Measurements from ENCODE around the gene ZNF660.
"Not testable (repeated sequence)": the region's sequence is repeated elsewhere in the genome, so short reads cannot be mapped to it uniquely, and the experiment has no call there.

- TF ChIP-seq CTCF (IDR thresholded peaks at IDR 0.05; ENCODE audit: low read depth, low read length, missing input control); RAD21 (IDR thresholded peaks at IDR 0.05); YY1 (IDR thresholded peaks at IDR 0.05); JUND (IDR thresholded peaks at IDR 0.05); TAF1 (conservative IDR thresholded peaks at IDR 0.05): not testable (repeated sequence)
Observed at GRCh38 chr3:44578924-44579515, 5.7 kb upstream of the ZNF660 start.
